Superior temporal gyrus (tissue), 1 donor: ENCODE measurements around the gene ZNF91.
"Not testable (repeated sequence)": the region's sequence is repeated elsewhere in the genome, so short reads cannot be mapped to it uniquely, and the experiment has no call there.

Experiments
- DNase-seq: peaks from one replicate; pipeline ENCODE4 v3.0.0-alpha.2; 2016; ENCODE audit errors: extremely low spot score

Gene ZNF91

DNA sequence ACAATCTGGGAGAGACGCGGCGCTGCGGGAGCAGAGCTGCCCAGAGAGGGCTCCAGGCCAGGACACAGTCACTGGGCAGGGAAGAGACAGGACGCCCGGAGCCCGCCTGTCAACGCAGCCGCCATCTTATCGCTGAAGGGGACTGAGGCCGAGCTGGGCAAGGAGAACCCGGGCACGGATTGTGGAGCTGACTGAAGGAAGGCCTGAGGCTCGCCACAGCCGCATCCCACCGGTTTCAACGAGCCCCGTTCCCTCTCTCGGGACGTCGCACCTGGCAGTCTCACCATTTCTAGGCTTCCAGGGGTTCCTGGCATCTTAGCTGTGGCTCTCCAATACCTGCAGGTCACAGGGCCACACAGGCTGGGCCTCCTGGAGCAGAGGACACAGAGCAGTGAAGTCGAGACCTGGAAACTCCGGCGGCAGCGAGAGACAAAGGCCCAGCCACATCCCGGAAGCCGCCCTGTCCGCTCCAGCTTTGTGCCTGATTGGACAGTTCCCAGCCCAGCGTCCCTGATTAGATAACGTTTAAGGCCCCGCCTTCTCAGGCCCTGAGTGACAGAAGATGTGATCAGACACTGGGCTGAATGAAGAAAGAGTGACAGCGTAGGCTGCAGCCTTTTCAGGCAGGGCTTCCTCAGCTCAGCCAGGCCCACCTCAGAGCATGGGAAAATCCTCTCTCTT is at the start of gene ZNF91:
ZNF91 (minus strand) TSS at position 431 of the 681 bp plus-strand sequence; CDS start at position 314, 117 bp downstream.
- DNase-seq, result peak; percentile 99

DNA sequence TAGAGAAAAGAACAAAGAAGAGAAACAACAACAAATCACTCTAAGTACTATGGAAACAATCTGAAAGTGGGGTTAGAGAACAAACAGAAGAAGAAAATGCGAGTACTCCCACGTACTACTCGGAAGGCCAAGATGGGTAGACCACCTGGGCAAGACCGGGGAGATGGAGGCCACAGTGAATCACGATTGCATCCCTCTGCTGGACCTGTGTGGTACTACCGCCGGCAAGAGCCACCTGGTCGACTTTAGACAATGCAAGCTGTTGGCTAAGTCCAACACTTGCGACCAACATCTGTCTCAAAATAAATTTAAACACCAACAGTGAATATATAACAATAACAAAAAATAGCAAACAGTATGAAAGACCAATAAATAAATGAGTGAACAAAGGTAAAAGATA is 45.5 kb upstream of the ZNF91 start:
- DNase-seq, result no peak

DNA sequence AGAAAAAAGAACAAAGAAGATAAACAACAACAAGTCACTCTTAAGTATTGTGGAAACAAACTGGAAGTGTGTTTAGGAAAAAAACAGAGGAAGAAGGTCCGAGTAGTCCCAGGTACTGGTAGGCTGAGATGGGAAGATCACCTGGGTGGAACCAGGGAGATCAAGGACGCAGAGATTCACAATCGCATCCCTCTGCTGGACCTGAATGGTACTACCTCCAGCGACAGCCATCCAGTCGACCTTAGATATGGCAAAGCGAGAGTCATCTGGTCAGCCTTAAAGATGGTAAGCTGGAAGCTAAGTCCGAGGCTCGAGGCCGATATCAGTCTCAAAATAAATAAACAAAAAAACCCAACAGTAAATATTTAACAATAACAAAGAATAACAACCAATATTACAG is 44.9 kb upstream of the ZNF91 start:
- no peak for DNase-seq

DNA sequence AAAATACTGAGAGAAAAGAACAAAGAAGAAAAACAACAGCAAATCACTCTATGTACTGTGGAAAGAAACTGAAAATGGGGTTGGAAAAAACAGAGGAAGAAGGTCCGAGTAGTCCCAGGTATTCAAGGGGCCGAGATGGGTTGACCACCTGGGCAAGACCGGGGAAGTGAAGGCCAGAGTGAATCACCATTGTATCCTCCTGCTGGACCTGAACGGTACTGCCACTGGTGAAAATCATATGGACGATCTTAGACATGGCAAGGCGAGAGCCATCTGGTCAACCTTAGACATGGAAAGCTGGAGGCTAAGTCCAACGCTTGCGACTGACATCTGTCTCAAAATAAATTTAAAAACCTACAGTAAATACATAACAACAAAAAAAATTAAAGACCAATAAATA is 44.4 kb upstream of the ZNF91 start:
- DNase-seq, result no peak

DNA sequence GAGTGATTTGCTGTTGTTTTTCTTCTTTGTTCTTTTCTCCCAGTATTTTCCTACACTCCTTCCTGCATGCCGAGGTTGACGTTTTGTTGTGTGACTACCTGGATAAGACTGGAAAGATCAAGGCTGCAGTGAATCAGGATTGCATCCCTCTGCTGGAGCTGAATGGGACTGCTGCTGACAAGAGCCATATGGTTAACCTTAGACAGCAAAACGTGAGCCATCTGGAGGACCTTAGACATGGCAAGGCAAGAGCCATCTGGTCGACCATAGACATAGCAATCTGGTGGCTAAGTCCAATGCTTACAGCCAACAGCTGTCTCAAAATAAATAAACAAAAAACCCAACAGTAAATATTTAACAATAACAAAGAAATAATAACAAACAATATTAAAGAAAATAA is 42.6 kb upstream of the ZNF91 start:
- DNase-seq, result no peak

DNA sequence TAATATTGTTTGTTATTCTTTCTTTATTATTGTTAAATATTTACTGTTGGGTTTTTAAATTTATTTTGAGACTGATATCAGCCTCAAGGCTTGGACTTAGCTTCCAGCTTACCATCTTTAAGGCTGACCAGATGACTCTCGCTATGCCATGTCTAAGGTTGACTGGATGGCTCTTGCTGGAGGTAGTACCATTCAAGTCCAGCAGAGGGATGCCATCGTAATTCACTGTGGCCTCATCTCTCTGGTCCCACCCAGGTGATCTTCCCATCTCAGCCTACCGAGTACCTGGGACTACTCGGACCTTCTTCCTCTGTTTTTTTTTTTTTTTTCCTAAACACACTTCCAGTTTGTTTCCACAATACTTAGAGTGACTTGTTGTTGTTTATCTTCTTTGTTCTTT is 41.7 kb upstream of the ZNF91 start:
- DNase-seq, result no peak

DNA sequence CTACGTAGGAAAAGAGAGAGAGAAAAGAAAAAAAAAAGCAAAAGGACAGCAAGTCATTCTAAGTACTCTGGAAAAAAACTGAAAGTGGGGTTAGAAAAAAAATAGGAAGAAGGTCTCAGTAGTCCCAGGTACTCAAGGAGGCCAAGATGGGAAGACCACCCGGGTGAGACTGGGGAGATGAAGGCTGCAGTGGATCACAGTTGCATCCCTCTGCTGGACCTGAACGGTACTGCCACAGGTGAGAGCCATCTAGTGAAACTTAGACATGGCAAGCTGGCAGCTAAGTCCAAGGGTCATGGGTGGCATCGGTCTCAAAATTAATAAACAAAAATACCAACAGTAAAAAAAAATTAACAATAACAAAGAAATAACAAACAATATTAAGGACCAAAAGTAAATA is 41.0 kb upstream of the ZNF91 start:
- DNase-seq, result no peak

DNA sequence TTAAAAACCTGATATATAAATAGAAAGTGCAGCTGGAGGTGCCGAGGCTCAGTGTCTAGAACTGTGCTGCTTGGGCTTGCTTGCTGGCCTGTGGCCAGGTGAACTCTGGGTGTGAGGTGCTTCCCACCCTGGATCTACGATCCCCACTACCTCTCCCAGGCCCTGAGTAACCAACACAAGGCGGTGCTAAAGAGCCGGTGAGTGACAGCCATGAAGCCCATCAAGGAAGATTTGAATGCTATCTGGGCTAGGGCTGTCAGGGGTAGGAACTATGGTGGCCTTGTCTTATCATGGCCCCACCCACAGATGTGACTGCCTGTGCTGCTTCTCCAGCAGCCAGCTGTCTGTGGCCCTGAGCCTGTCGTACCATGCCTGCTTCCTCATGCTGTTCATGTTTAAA is 25.6 kb upstream of the ZNF91 start:
- DNase-seq, result no peak

DNA sequence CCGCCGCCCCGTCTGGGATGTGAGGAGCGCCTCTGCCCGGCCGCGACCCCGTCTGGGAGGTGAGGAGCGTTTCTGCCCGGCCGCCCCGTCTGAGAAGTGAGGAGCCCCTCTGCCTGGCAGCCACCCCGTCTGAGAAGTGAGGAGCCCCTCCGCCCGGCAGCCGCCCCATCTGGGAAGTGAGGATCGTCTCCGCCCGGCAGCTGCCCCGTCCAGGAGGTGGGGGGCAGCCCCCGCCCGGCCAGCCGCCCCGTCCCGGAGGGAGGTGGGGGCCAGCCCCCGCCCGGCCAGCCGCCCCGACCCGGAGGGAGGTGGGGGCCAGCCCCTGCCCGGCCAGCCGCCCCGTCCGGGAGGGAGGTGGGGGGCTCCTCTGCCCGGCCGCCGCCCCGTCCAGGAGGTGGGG is 24.0 kb upstream of the ZNF91 start:
- DNase-seq, result not testable (repeated sequence)

DNA sequence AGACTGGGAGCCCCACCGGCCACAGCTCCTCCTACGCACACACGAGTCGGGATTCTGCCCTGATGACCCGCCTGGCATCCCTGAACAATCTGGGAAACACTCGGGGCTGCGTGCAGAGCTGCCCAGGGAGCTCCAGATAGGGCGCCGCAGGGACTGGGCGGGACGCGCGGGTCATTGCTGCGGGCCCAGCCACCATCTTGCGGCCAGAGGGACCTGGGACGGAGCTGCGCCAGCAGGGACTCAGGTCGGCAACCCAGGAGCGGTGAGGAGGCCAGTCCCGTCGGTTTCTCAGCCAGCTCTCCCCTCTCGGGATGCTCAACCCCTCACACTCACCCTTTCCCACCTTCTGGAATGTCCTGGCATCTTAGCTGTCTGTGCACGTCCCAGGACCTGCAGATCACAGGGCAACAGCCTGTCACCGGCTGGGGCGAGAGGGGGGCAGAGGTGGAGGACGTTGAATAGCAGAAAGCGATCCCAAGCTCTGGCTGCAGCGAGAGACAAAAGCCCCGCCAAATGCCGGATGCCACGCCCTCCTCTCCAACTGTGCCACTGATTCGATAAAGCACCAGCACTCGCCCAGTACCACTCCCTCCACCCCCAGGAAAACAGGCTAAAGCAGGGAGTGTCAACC is 20.4 kb upstream of the ZNF91 start:
- no peak for DNase-seq

DNA sequence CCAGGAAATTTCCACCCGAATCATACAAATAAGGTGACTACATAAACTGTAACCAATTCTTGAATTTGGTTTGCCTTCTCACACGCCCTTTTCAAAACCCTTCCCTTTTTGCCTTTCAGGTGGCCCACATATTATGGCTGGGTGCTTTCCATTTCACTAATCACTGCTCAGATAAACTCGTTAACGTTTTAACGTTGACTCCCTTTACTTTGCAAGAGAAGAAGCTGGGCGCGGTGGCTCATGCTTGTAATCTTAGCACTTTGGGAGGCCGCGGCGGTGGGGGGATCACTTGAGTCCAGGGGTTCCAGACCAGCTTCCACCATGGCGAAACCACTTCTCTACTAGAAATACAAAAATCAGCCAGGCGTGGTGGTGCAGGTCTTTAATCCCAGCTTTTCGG is 19.8 kb upstream of the ZNF91 start:
- DNase-seq, result no peak

DNA sequence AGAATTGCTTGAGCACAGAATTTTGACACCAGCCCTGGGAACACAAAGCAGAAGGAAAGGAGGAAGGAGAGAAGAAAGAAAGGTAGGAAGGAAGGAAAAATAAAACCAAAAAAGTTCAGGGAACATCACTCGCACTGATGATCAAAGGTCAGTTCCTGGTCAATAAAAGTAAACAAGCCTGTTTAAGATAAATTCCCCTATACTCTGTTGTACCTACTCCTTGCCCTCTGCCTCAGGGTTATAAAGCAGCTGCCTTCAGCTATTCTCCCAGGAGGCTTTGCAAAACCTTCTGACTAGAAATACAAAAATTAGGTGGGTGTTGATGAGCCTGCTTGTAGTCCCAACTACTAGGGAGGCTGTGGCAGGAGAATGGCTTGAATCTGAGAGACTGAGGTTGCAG is 14.9 kb upstream of the ZNF91 start:
- no peak for DNase-seq

DNA sequence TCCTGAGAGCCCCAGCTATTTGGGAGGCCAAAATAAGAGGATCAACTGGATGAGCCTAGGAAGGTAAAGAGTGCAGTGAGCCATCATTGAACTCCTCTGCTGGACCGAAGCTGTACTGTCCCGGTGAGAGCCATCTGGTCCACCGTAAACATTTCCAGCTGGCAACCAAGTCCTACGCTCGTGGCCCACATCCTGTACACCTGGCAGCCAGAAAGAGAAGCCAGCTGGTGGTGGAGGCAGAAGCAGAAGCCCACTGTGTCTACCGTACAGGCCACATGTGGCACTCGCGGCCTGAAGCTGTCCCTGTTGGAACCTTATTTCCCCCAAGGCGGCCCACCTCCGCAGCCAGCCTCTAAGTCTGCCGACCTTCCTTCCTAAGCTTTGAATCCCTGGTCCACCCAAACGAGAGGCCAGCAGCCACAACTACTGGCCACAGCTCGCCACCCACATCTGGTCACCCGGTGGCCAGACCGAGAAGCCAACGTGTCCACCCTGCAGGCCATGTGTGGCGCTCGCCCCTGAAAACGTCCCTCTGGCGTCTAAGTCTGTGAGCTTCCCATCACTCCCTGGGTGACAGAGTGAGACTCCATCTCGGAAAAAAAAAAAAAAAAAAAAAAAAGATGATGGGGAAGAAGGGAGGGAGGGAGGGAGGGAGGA is 14.2 kb upstream of the ZNF91 start:
- no peak for DNase-seq

DNA sequence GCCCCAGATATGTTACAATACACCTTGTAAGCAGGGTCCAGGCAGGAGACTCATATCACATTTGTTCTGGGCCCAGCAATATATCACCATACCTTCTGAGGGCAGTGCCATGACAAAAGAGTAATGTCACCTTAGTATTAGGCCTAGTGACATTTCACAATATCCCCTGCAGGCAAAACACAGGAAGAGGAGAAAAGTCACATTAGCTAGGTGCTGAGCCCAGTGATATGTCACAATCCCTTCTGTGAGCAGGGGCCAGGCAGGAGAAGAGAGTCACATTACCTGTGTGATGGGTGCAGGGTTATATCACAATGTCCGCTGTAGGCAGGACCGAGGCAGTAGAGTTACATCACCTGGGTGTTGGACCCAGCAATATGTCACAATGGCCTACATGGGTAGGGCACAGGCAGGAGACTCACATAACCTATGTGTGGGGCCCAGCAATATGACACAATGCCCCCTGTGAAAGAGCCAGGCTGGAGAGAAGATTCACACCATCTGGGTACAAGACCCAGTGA is 12.4 kb upstream of the ZNF91 start:
- no peak for DNase-seq

DNA sequence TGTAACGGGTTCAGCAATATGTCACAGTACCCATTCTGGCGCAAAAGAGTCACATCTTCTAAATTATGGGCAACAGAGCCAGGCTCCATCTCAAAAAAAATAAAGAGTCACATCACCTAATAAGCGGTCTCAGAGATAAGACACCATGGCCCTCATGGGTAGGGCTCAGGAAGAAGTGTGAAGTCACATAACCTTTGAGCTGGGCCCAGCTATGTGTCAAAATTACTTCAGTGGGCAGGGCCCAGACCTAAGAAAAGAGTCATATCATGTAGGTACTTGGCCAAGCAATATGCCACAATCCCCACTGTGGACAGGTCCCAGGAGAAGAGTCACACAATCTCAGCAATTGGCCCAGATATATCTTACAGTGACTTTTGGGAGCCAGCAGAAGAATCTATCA is 11.4 kb upstream of the ZNF91 start:
- DNase-seq, result no peak

DNA sequence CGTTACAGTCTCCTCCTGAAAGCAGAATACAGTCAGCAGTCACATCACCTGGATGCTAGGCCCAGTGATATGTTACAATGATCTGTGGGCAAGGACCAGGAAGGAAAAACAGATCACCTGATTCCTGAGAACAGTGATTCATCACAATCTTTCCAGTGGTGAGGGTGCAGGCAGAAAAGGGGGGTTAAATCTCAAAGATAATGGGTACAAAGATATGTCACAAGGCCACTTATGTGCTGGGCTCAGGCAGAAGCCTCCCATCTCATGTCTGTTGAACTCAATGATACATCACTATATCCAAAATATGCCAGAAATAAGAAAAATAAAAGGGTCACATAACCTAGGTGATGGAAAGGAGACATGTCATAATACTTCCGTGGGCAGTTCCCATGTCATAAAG is 10.8 kb upstream of the ZNF91 start:
- no peak for DNase-seq

DNA sequence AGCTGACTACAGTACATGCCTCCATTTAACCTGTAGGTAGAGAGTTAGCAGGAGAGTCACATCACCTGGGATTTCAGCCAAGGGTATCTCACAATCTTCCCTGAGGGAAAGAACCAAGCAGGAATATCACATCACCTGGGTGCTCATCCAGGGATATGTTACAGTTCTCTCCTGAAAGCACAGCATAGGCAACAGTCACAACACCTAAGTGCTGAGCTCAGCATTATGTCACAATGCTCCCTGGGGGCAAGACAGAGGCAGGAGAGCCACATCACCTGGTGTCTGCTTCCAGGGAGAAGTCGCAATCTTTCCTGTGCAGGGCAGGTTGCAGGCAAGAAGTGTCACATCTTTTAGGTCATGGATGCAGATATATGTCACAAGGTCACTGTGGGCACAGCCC is 9.4 kb upstream of the ZNF91 start:
- DNase-seq, result no peak

DNA sequence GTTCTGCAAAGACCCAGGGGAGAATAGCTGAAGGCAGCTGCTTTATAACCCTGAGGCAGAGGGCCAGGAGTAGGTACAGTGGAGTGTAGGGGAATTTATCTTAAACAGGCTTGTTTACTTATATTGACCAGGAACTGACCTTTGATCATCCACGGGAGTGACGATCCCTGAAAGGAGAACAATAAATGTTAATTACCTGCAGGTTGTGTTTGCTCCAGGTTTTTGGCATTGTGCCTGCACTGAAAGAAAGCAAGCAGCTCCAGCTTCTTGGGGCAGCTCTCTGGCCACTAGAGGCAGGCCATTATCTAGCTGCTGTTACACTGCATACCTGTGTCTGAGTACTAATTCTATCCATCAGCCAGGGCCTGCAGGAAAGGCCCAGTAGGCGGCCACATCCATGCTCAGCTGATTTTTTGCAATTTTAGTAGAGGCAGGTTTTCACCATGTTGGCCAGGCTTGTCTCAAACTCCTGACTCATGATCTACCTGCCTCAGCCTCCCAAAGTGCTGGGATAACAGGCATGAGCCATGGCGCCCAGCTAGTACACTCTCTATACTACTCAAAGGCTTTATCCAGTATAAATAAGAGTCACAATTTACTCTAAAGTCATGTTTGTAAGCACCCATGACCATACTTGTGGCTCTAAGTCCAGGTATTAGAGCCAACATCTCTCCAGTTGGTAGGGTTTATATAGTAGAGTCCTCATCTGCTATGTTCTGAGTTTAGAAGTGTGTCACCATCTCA is 8.5 kb upstream of the ZNF91 start:
- no peak for DNase-seq

DNA sequence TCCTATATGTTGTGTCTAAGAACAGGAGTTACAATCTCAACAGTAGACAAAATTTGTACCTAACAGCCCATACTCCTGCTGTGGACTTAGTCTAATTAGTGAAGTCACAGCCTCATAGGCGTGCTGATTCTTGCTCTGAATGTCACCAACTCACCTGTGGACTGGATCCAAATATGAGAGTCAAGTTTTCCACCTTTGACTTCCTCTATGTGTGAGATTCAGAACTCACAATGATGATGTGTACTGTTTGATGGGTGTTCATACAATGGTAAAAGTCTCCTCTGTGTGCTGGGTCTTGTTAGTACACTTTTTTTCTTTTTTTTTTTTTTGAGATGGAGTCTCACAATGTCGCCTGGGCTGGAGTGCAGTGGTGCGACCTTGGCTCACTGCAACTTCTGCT is 7.8 kb upstream of the ZNF91 start:
- DNase-seq, result no peak

DNA sequence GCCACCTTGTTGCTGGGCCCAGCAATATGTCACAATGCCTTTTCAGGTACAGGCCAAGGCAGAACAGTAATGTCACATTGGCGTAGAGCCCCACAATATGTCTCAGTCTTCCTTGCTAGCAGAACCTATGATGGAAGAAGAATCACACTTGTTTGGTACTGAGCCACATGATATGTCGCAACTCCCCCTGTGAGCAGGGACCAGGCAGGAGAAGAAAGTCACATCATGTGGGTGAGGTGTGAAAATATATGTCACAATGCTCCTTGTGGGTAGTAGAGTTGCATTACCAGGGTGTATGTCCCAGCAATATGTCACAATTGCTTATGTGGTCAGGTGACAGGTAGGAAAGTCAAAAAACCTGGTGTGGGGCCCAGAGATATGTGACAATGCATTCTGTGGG is 7.1 kb upstream of the ZNF91 start:
- no peak for DNase-seq

DNA sequence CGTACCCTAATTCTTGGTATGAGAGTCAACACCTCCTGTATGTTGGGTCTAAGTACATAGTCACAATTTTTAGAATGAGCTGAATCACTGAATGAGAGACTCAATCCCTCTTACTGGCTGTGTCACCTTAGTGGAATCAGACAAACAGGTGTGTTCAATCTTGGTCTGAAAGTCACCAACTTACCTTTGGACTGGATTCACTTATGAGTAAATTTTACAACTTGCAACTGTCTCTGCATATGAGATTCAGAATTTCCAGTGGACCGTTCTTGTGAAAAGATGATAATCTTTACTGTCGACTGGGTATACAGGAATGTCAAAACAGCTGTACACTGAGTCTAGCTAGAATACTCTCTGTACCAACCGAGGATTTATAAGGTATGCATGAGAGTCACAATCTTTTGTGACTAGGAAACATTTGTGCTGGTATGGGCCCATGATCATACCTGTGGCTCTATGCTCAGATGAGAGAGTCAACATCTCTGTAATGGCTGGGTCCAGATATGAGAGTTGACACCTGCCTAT is 5.9 kb upstream of the ZNF91 start:
- no peak for DNase-seq

DNA sequence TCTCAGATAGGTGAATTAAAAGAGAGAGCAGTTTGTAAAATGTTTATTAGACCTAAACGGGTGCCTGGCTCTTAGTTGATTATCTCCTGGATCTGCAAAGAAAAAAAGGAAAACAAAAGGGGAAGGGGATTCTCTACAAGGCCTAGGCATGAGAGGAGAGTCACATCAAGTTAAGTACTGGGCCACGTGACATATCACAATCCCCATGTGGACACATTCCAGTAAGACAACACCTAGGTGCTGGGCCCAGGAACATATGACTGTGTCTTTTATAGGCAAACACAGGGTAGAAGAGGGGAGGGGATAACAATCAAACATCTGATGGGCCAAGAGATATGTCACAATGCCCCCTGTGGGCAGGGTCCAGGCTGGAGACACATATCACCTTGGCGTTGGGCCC is 4.2 kb upstream of the ZNF91 start:
- DNase-seq, result no peak
